AG08396 (cell line): ENCODE results near the gene LRRC37A.
"Not testable (repeated sequence)": the region's sequence is repeated elsewhere in the genome, so short reads cannot be mapped to it uniquely, and the experiment has no call there.

Experiments
- DNase-seq: peaks from one replicate; pipeline ENCODE4 v3.0.0; 2012; ENCODE audit warnings: low spot score, mixed read lengths

Gene LRRC37A

GRCh38 chr17:46294831-46295230 lies at the start of gene LRRC37A:
TSS of gene LRRC37A (plus strand) at chr17:46295131. CDS start at chr17:46295134, 3 bp downstream.
- not testable (repeated sequence) for DNase-seq

- DNase-seq: peak; percentile 3
Measured at GRCh38 chr17:46249153-46249552, 45.8 kb upstream of the LRRC37A start.

DNA sequence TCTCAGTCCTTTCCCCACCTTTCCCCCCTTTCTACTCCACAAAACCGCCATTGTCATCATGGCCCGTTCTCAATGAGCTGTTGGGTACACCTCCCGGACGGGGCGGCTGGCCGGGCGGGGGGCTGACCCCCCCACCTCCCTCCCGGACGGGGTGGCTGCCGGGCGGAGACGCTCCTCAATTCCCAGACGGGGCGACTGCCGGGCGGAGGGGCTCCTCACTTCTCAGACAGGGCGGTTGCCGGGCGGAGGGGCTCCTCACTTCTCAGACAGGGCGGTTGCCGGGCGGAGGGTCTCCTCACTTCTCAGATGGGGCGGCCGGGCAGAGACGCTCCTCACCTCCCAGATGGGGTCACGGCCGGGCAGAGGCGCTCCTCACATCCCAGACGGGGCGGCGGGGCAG lies 42.1 kb upstream of the LRRC37A start:
- DNase-seq: not testable (repeated sequence)

GRCh38 chr17:46253722-46254121 lies 41.2 kb upstream of the LRRC37A start:
- DNase-seq: peak; percentile 79

- not testable (repeated sequence) for DNase-seq
Measured at GRCh38 chr17:46254215-46254614, 40.7 kb upstream of the LRRC37A start.

GRCh38 chr17:46256369-46256768 lies 38.6 kb upstream of the LRRC37A start:
- DNase-seq: not testable (repeated sequence)

- DNase-seq: not testable (repeated sequence)
Measured at GRCh38 chr17:46259845-46260661, 34.9 kb upstream of the LRRC37A start.

GRCh38 chr17:46262271-46262670 lies 32.7 kb upstream of the LRRC37A start:
- DNase-seq: peak; percentile 2

- DNase-seq: peak; percentile 87
Measured at GRCh38 chr17:46264456-46265198, 30.3 kb upstream of the LRRC37A start.

- DNase-seq: peak; percentile 69
Measured at GRCh38 chr17:46266063-46266655, 28.8 kb upstream of the LRRC37A start.

- DNase-seq: peak; percentile 95
Measured at GRCh38 chr17:46266656-46267544, 28.0 kb upstream of the LRRC37A start.

DNA sequence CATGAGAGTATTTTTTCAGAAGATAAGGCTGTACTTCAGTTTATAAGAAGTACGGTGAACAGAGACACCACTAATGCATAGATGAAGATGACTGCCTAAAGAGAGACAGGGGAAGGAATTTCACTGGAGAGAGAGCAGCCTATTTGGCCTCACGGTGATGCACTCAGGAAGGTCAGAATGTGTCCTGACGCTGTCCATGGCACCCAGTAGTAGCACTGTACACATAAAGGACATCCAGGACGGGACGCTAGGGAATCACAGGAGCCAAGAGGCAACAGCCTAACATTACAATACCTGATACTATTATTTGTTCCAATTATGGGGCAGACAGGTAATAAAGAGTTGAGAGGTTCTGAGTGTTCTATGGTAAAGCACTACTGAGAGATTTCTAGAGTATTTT lies 24.9 kb upstream of the LRRC37A start:
- DNase-seq: no peak

DNA sequence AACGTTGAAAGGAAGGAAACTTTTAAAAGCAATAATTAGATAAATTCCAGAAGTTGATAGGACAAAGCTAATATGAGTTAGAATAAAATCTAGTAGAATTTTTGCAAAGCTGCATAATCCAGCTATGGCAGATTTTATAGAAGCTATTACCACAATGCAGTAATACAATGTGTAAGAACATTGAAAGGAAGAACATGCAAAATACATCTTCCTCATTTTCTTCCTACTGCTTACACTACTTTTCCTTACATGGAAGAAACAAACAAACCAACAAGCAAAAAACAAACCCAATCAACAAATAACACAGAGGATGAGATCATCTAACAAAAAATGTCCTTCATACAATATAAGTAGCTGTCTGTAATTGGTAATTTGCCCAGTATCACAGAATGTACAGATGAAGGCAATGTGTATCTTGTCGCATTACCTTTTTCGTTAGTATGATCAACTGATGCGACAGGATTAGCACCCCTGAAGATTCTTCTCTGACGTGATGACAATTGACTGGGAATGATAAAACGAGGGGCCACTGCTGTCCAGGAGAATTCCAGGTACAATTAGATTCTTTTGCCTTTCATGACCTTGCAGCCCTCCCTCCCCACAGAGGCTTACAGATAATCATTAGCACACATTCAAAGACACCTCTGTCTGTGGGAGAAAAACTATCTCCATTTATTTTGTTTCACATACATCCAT lies 21.2 kb upstream of the LRRC37A start:
- no peak for DNase-seq

GRCh38 chr17:46274238-46274637 lies 20.7 kb upstream of the LRRC37A start:
- no peak for DNase-seq

DNA sequence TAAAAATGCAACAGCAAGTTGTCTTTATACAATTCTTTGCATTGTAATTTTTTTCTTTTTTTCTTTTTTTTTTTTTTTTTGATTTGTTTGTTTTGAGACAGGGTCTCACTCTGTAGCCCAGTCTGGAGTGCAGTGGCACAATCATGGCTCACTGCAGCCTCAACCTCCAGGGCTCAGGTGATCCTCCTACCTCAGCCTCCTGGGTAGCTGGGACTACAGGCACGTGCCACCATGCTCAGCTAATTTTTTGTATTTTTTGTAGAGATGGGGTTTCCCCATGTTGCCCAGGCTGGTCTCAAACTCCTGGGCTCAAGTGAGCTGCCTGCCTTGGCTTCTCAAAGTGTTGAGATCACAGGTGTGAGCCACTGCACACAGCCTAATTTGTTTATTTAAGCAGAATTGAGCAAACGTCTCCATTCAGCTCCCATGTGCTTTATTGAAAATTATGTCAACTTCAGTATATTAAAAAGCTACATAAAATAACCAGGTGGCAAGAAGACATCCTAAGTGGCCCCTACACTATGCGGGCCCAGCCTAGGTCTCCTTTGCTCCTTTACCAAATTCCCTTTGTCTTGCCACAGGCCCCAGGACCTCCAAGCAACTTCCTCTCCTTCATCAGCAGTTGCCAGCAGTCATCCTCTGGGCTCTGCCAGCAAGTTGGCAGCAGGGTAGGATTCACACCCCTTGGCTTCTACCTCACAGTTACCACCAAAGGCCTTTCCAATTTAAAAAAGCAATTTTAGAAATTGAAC lies 18.0 kb upstream of the LRRC37A start:
- DNase-seq: not testable (repeated sequence)

DNA sequence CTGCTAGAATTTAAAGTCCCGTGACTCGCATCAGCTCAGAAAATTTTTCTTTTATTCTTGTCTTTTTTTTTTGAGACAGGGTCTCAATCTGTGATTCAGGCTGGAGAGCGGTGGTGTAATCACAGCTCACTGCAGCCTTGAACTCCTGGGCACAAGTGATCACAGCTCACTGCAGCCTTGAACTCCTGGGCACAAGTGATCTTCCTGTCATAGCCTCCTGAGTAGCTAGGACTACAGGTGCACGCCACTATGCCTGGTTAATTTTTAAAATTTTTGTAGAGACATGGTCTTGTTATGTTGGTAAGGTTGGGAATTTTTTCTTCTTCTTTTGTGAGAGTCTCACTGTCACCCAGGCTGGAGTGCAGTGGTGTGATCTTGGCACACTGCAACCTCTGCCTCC lies 13.6 kb upstream of the LRRC37A start:
- DNase-seq: not testable (repeated sequence)

- DNase-seq: not testable (repeated sequence)
Measured at GRCh38 chr17:46282635-46283034, 12.3 kb upstream of the LRRC37A start.

DNA sequence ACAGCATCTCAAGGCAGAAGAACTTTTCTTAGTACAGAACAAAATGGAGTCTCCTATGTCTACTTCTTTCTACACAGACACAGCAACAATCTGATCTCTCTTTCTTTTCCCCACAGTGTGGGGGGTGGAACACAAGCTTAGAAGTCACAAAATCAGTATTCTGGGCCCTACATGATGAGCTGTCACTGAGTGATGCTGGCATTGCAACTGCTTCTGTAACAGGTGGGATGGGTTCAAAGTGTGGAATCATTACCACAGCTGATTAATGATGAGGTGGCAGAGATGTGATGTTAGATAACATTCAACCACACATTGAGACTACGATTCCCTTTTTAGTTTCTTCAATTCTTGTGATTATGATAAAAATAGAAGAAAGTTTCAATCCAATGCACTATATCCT lies 10.5 kb upstream of the LRRC37A start:
- DNase-seq: not testable (repeated sequence)

DNA sequence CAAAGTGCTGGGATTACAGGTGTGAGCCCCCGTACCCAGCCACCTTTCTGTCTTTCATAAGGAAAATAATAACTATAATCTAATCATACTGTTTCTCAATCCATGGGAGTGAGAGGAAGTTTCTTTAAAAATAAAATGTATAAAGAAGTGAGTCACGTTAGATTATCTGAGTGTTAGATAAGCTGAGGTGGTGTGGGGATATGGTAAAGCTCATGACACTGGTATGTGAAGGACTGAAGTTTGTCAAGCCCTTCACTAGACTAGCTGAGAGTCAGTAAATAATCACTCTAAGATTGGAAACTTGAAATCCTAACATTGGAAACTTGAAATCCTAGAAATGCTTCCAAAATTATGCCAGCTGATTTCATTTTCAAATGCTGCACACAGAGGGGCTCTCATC lies 9.4 kb upstream of the LRRC37A start:
- DNase-seq: not testable (repeated sequence)

DNA sequence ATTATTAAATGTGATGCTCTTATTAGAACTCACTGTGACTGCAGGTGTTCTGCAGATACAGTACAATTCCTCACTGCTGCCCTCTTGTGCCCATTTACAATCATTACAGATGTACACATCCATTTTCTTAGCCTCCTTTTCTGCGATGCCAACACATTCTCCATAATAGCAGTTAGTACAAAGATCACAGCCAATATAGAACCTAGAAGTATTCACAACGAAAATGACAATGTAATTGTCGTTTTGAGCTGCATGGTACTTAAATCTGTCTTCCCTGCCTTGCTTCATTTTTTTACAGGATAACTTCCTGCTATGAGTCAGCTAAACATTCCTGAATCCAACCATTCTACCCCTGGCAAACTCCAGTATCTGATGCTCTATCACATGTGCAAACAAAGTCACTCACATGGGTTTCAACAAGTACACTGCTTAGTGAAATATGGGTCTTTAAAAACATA lies 8.1 kb upstream of the LRRC37A start:
- DNase-seq: peak; percentile 61
